ENCODE data around the gene TUBGCP6. TPM values are rescaled to one million over a fixed set of nuclear protein-coding genes. Genes with fewer than 3 reads are reported as not detected.
A peak's percentile ranks its signal among the peaks of the same experiment; 100 is the strongest.
"Not testable (repeated sequence)": the region's sequence is repeated elsewhere in the genome, so short reads cannot be mapped to it uniquely, and the experiment has no call there.

Gene TUBGCP6
- total and polyA plus RNA-seq, 4 donors = 26.5 to 57.8 (median 46.4) TPM

DNA sequence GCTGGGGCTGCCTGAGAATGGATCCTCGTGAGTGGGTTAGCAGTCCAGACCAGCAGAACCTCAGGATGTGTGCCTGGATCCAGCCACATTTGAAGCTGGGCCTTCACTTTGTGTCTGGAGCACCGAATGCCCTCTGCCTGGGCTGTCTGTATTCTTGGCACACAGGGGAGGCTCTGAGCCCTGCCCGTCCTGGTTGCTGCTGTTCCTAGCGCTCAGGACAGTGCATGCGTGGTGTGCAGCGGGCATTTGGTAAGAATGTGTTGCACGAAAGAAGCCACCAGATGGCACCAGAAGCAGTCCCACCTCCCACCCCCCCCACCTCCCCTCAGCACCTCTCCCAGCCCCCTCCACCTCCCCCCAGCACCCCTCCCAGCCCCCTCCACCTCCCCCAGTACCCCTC is 29.5 kb upstream of the TUBGCP6 start:
- TF ChIP-seq, protein P1, sequence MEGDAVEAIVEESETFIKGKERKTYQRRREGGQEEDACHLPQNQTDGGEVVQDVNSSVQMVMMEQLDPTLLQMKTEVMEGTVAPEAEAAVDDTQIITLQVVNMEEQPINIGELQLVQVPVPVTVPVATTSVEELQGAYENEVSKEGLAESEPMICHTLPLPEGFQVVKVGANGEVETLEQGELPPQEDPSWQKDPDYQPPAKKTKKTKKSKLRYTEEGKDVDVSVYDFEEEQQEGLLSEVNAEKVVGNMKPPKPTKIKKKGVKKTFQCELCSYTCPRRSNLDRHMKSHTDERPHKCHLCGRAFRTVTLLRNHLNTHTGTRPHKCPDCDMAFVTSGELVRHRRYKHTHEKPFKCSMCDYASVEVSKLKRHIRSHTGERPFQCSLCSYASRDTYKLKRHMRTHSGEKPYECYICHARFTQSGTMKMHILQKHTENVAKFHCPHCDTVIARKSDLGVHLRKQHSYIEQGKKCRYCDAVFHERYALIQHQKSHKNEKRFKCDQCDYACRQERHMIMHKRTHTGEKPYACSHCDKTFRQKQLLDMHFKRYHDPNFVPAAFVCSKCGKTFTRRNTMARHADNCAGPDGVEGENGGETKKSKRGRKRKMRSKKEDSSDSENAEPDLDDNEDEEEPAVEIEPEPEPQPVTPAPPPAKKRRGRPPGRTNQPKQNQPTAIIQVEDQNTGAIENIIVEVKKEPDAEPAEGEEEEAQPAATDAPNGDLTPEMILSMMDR (IDR thresholded peaks at IDR 0.05; ENCODE audit: control extremely low read depth, extremely low read depth) = no peak
- Histone ChIP-seq H3K9me3 (ENCODE audit: control insufficient read depth in 4 of 4, insufficient read depth in 3 of 4, low read length in 3 of 4) (no peaks in the 10 kb centered on the region), H3K27me3 (ENCODE audit: control insufficient read depth in 3 of 3, insufficient read depth in 3 of 3, low read length in 2 of 3) (no peaks in the 10 kb centered on the region), H3K4me3 (no peak overlapping the region), H3K36me3 (ENCODE audit: control insufficient read depth in 4 of 4, insufficient read depth in 4 of 4, low read length in 4 of 4) (peaks cover 0 to 40% (median 8%) of the 10 kb centered on the region in 4 donors), H3K27ac (ENCODE audit: low read depth in 1 of 2, low read length in 1 of 2) (no peak overlapping the region), H3K4me1 (ENCODE audit: control insufficient read depth in 5 of 5, insufficient read depth in 5 of 5, low read length in 5 of 5) (peaks cover 0 to 25% (median 10%) of the 10 kb centered on the region in 5 donors), H3K9ac (ENCODE audit: insufficient read depth in 1 of 2, low read length in 2 of 2) (no peak overlapping the region)
- no peak for ATAC-seq (ENCODE audit: insufficient read depth, low FRiP score)
- peak; percentile 67 to 72 (median 71) for DNase-seq
- 27 to 37% methylated on average over 7 of the region's 7 CpGs for WGBS, 2 donors

DNA sequence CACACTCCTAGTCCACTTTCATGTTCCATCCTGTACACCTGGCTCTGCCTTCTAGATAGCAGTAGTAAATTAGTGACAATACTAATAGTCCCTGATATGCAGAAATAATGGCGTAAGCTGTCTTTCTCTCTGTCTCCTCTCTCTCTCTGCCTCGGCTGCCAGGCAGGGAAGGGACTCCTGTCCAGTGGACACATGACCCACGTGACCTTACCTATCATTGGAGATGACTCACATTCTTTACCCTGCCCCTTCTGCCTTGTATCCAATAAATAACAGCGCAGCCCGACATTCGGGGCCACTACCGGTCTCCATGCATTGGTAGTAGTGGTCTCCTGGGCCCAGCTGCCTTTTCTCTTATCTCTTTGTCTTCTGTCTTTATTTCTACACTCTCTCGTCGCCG is 29.0 kb upstream of the TUBGCP6 start:
- Histone ChIP-seq H3K4me1 (ENCODE audit: control insufficient read depth in 5 of 5, insufficient read depth in 5 of 5, low read length in 5 of 5) (peaks cover 0 to 30% (median 13%) of the 10 kb centered on the region in 5 donors), H3K36me3 (ENCODE audit: control insufficient read depth in 4 of 4, insufficient read depth in 4 of 4, low read length in 4 of 4) (peaks cover 0 to 34% (median 7%) of the 10 kb centered on the region in 4 donors)
- WGBS, 2 donors = 88 to 89% methylated on average over 10 of the region's 10 CpGs
- not testable (repeated sequence) for H3K27me3 ChIP-seq (ENCODE audit: control insufficient read depth in 3 of 3, insufficient read depth in 3 of 3, low read length in 2 of 3); H3K27ac ChIP-seq (ENCODE audit: low read depth in 1 of 2, low read length in 1 of 2); DNase-seq; H3K4me3 ChIP-seq; H3K9ac ChIP-seq (ENCODE audit: insufficient read depth in 1 of 2, low read length in 2 of 2); ATAC-seq (ENCODE audit: insufficient read depth, low FRiP score); H3K9me3 ChIP-seq (ENCODE audit: control insufficient read depth in 4 of 4, insufficient read depth in 3 of 4, low read length in 3 of 4)

GRCh38 chr22:50273352-50273751 is 28.5 kb upstream of the TUBGCP6 start:
- not testable (repeated sequence) for ATAC-seq (ENCODE audit: insufficient read depth, low FRiP score); H3K4me3 ChIP-seq; H3K9ac ChIP-seq (ENCODE audit: insufficient read depth in 1 of 2, low read length in 2 of 2); H3K27ac ChIP-seq (ENCODE audit: low read depth in 1 of 2, low read length in 1 of 2); H3K9me3 ChIP-seq (ENCODE audit: control insufficient read depth in 4 of 4, insufficient read depth in 3 of 4, low read length in 3 of 4); DNase-seq; H3K27me3 ChIP-seq (ENCODE audit: control insufficient read depth in 3 of 3, insufficient read depth in 3 of 3, low read length in 2 of 3)
- 50 to 54% methylated on average over 11 of the region's 11 CpGs for WGBS, 2 donors
- H3K36me3 ChIP-seq (ENCODE audit: control insufficient read depth in 4 of 4, insufficient read depth in 4 of 4, low read length in 4 of 4) = peaks cover 0 to 30% (median 5%) of the 10 kb centered on the region in 4 donors
- peaks cover 0 to 30% (median 17%) of the 10 kb centered on the region in 5 donors for H3K4me1 ChIP-seq (ENCODE audit: control insufficient read depth in 5 of 5, insufficient read depth in 5 of 5, low read length in 5 of 5)

DNA sequence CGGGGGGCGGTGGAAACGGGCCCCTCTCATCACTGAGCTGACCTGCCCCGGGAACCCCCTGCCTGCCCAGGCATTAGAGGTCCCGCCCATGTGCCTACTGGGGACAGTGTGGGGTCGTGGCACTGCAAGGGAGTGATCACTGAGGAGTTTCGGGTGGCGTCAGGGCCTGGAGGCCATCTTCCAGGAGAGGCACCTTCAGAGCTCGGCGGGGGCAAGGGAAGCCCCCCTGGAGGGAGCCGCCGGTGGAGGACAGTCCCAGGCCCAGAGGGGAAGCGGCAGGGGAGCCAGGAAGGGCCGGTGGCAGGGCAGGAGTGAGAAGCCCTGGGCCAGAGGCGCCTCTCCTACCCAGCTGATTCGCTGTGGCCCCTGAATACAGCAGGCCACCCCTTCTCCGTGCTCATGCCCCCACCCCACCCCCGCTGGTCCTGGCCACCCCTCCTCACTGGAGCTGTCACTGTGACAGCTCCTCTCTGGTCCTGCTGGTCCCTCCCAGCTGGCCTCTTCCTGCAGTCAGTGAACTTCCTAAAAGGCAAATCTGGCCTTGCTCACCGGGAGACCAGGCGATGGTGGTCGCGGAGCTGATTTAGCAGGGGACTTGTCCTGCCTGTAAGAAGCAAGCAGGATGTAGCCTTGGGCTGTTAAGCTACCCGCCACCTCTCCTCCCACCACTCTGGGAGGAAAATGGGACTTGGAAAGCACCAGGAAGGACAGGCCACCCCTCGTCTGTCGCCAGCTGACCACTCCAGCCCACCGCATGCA is 27.4 kb upstream of the TUBGCP6 start:
- 41 to 42% methylated on average over 20 to 26 of the region's 26 CpGs for WGBS, 2 donors
- Histone ChIP-seq H3K27me3 (ENCODE audit: control insufficient read depth in 3 of 3, insufficient read depth in 3 of 3, low read length in 2 of 3) (no peaks in the 10 kb centered on the region), H3K27ac (ENCODE audit: low read depth in 1 of 2, low read length in 1 of 2) (no peak overlapping the region), H3K4me1 (ENCODE audit: control insufficient read depth in 5 of 5, insufficient read depth in 5 of 5, low read length in 5 of 5) (peaks cover 0 to 30% (median 18%) of the 10 kb centered on the region in 5 donors), H3K36me3 (ENCODE audit: control insufficient read depth in 4 of 4, insufficient read depth in 4 of 4, low read length in 4 of 4) (peaks cover 0 to 20% (median 4%) of the 10 kb centered on the region in 4 donors), H3K4me3 (no peak overlapping the region), H3K9me3 (ENCODE audit: control insufficient read depth in 4 of 4, insufficient read depth in 3 of 4, low read length in 3 of 4) (no peaks in the 10 kb centered on the region), H3K9ac (ENCODE audit: insufficient read depth in 1 of 2, low read length in 2 of 2) (no peak overlapping the region)
- TF ChIP-seq, protein P1 (IDR thresholded peaks at IDR 0.05; ENCODE audit: control extremely low read depth, extremely low read depth) = no peak
- peak in 1 of 3 donors; percentile 38 for DNase-seq
- ATAC-seq (ENCODE audit: insufficient read depth, low FRiP score) = no peak

All from lung (tissue), 12 donors.